Measurements from ENCODE around the gene PRPF40A.

PRPF40A gene

DNA sequence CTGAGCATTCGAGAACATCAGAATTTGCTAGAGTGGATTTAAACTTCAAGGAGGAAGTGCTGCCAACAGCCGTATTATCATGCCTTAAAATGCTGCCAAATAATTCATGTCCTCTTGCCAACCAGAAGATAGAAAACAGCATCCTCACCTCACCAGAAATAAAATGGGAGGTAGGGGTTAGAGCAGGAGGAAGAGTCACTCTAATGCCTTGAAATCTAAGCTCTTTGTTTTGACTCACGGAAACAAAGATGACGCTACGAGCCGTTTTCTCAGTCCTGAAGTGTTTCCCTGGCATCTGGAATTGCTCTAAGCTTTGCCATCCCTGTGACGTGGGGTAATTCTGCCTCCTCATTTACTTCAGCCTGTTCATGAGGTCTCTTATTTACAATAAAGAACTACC is 97.1 kb downstream of the PRPF40A start:
- peak in 1 of 51 donors; percentile 25 for DNase-seq

DNA sequence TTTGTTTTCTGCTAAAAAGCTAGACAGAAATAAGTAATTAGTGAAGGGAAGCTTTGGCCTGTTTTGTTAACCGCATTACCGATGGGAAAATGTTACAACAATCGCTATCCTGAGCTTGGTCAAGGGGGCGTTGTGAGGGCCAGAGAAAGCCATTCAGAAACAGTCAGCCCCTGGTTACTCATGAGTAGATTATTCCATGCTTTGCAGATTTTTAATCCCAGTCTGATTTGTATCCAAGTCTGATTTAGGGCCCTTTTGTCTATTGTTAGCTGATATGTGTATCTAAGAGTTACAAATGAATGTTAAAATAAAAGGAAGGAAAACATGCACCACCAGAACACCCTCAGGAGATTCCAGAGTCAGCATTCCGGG is 99.1 kb downstream of the PRPF40A start:
- DNase-seq: no peak

DNA sequence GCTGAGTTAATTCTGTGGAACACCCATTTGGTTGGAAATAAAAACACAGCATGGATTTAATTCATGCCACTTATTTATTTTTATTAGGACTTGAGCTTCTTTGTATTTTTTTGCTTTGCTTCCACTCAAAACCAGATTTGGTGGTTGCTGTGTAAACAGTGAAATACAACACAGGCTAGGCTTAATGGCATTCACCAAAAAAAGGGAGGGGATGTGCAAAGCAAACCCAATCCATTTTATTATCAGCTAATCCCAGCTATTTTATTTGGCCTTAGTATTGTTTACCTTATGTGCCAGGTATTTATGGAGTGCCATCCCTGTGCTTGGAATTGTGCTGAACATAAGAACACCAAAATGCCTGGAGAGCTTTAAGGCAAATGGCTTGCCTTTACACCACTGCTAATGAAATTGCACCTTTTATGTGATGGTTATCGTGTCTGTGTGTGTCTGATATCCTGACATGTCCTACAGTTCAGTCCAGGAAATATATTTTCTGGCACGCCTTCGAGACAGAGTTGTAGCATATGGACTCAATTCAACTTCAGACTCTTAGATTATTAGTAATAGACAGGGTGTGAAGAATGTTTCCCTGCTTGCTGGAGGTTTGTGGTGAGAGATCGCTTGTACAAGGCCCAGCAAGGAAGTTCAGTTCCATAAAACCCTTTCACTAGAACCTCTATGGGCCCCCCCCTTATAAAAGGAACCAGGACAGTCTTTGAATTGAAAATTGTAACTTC is 99.6 kb downstream of the PRPF40A start:
- DNase-seq: no peak

DNA sequence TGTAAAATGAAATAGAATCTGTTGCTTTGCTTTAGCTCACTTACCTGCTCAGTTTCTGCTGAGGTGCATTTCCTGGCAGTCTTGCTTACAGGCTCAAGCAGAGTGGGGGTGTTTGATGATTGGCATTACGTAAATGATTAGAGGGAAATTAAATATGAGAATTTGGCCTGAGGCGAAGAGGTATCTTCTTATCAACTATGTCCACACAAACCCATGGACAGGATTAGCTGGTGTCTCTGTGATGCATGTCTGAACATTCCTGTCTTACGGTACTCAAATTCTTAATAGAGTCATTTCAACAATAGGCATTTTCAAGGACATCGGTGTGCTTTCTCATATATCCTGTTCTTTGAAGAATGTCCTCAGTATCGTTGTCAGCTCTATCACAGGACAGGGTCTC is 102.1 kb downstream of the PRPF40A start:
- DNase-seq: no peak

DNA sequence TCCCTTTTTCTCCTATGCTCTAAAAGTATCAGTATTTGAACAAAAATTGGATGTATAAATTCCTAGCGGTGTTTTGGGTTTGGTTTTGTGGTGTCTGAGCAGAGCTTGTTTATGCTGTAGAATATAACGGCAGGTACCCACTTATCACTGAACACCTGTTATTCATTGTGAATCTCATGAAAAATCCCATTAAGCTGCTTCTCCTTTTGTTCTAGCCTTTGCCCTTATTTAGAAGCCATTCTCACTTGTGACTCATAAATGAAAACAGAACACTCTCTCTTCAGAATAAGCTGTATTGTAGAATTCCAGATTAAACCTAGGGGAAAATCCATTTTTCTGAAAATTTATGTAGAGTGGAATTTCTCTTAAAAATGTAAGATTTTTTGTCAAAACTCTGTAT is 104.0 kb downstream of the PRPF40A start:
- no peak for DNase-seq

DNA sequence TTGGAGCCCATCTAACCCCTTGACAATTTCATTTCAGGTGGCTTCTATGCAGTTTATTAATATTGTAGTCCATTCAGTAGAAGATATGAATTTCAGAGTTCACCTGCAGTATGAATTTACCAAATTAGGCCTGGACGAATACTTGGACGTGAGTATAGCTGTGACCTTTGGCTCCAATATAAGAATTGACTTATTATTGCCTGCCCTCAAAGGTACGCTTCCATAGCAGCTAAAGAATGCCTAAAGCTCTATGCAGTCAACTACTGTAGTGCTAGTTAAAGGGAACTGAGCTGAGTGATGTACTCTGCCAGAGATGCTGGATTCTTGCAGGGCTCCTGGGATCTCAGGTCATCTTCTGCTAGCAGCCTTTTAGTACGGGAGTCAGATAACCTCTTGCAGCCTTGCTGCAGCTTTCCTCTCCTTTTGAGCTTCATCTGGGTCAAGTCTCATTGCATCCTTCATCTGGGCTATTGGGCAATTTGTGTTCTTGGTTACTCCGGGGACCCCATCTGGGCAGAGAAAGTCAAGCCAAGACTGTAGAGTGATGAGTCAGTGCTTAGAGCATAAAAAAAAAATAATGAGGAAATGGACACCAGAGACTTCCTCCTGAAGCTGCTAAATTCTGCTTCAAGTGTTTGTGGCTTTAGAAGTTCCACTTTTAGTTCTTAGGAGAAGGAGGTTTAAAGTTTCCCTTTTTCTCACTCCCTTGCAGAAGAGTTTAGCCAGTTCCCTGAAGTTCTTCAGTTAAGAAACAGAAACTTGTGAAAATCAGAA is 105.6 kb downstream of the PRPF40A start:
- peak in 4 of 51 donors; percentile 11 to 39 (median 16) for DNase-seq

DNA sequence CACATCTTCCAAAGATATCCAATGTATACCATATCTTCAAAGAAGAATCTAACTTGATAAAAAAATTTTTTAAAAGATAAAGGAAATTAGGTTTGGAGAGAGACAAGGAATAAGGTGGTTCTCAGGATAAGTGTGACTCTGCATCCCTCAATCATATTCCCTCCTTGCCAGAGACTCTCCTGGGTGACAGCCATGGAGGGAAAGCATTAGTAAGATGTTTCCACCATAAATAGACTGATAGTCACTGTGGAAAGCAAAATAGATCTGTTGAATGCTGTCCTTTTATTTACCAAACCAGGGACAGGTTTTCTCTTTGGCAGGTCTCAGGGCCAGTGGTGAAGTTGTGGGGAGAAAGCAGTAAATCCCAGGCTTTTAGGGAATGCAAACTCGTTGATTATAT is 107.6 kb downstream of the PRPF40A start:
- no peak for DNase-seq

DNA sequence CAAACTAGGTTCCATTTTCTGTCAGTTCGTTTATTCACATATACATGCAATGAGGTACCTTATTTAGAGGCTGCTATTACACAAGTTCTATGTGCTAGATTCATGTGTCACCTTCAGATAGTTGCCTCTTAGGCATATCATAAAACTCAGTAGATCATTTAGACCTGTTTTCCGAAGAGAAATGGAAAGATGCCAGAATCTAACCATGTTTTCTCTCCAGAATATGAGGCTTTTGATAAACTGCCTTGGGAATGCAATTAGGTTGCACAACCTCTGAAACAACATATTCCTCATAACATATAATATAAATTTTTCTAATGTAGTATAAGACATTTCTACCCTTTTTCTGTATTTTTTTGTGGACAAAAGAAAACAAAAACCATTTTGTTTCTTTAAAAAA is 108.1 kb downstream of the PRPF40A start:
- no peak for DNase-seq

DNA sequence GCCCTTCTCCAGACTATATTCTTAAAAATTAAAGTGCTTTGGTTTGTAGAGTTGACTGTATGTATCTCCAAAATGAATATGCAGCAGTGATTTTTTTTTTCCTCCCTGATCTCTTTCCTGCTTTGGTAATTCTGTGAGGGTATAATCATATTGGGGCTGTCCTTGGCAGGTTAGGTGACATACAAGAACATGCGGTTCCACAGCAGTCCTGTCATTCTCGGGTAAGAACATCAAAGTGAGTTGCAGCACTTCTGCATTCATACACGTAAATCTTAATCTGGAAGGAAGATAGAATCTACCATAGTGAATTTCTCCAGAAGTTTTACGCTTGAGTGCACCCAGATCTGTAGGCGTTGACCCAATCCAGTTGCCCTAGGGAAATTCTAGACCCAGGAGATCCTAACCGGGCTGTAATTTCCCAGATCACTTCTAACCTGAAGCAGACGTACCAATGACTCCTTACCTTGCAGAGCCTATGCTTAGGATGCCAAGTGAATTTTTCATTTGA is 109.4 kb downstream of the PRPF40A start:
- no peak for DNase-seq

DNA sequence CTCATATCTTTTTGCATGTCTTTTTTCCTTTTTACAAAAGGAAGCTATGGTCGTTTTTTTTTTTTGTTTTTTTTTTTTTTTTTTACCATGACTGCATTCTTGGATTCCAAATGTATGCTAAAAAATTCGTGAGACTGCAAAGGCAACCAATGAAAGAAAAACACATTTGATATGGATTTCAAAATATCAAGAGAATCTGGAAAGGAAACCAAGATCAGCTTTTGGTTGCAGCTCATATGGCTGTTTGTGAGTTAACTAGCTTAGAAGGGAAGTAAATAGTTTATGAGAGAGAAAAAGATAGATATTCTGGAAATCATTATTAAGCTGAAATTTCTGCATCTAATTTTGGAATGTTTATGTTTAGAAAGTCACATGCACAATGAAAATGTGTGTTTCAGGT is 110.3 kb downstream of the PRPF40A start:
- no peak for DNase-seq

DNA sequence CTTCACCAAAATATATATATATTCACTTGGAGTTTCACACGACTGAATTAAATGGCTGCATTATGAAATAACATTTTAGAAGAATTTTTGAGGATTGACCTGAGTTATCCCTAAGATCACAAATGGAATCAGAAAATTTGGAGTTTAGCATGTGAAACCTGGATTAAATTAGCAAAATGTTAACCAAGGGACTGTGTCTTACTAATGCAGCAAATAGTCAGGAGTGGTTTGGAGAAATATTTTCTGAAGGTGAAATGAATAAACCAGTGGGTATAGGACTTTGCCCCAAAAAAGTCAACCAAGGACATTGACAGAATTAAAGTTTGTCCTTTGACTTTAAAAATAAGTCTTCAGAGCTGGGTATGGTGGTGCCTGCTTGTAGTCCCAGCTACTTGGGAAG is 111.2 kb downstream of the PRPF40A start:
- DNase-seq: no peak

DNA sequence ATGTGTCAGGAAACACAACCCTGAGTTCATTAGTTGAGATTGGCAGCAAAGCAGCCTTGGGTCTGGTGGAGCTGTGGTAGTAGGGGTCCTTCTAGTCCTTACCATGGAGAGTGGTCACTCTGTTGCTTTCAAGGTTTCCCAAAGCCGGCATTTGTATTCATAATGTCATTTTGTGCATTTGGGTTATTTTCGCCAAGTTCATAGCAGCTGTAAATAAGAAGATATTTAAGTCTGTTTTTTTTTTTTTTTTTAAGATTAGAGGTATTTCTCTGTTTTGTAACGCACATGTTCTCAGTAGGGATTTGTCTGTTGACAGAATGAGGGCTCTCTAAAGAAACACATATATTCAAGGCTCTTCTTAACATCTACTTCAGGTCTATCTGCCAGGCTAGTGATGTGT is 114.1 kb downstream of the PRPF40A start:
- no peak for DNase-seq

DNA sequence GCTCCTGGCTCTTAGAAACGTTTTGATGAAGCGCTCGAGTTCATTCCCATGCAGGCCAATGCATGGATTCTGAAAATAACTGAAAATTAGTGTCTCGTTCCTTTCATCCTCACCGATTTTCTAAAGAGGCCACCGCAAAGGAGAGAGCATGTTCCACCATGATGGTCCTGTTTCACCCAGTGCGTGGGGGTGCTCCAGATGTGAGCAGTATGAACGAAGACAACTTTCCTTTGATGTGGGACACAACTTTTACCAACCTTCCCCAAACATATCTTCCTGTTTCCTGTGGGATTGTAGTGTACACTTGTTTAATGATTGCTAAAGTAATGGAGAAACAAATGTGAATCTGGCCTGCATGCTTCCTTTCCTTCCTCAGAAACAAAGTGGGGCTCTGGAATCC is 114.5 kb downstream of the PRPF40A start:
- DNase-seq: no peak

Data from hypothalamus (tissue), 51 donors.